IMR-90 (cell line): ENCODE measurements around the gene RFX2. TPM values are rescaled to one million over a fixed set of nuclear protein-coding genes. Genes with fewer than 3 reads are reported as not detected.

Experiments
- ATAC-seq: fragments of 200-7000 bp; cut with Tn5 transposase; 2 replicates; pipeline ENCODE4 v1.9.1; 2020; ENCODE audit warnings: low read depth, mild to moderate bottlenecking, moderate library complexity
- BruUV-seq: library from RNA; stranded (reverse); fragments of 400-500 nt; replicated peaks from 2 replicates; lab custom pipeline; 2021; lab: Mats Ljungman, UMichigan
- CTCF ChIA-PET: fragments of 300-600 bp; formaldehyde crosslinking; extraction: SDS; loops from one replicate; lab custom pipeline; 2021; ENCODE audit warnings: antibody characterized with exemption; lab: Yijun Ruan, JAX
- POLR2A ChIA-PET: fragments of 300-600 bp; sonication (Branson Sonifier 250); formaldehyde crosslinking; loops from one replicate; lab custom pipeline; 2022; ENCODE audit warnings: antibody characterized with exemption; ENCODE audit not compliant: unreplicated experiment; lab: Charles Lee
- DNase-seq: peaks from one replicate; pipeline ENCODE4 v3.0.0; 2013
- H2AFZ ChIP-seq: replicated peaks from 2 replicates; pipeline ENCODE3; 2013; ENCODE audit warnings: low read length, mild to moderate bottlenecking; ENCODE audit not compliant: poor library complexity
- H2AK5ac ChIP-seq: 2 replicates; pipeline ENCODE4 v1.6.1; 2013; ENCODE audit warnings: low read depth, low read length, inconsistent platforms
- H2AK9ac ChIP-seq: replicated peaks from 2 replicates; pipeline ENCODE3; 2013; ENCODE audit warnings: mild to moderate bottlenecking, low read depth, low read length, moderate library complexity; ENCODE audit not compliant: poor library complexity
- H2BK120ac ChIP-seq: 2 replicates; pipeline ENCODE4 v1.6.1; 2013; ENCODE audit warnings: low read depth, low read length, inconsistent platforms
- H2BK15ac ChIP-seq: 3 replicates; pipeline ENCODE4 v1.6.1; 2013; ENCODE audit warnings: low read depth, low read length, inconsistent platforms
- H2BK20ac ChIP-seq: 2 replicates; pipeline ENCODE4 v1.6.1; 2013; ENCODE audit warnings: low read depth, mild to moderate bottlenecking, inconsistent platforms, low read length, moderate library complexity
- H2BK5ac ChIP-seq: 2 replicates; pipeline ENCODE4 v1.6.1; 2013; ENCODE audit warnings: mild to moderate bottlenecking, low read depth, low read length, inconsistent platforms; ENCODE audit not compliant: poor library complexity, severe bottlenecking
- H3K14ac ChIP-seq: replicated peaks from 2 replicates; pipeline ENCODE4 v1.6.1; 2013; ENCODE audit warnings: low read depth, low read length, inconsistent platforms
- H3K18ac ChIP-seq: 2 replicates; pipeline ENCODE4 v1.6.1; 2013; ENCODE audit warnings: low read depth, low read length, control low read depth
- H3K23ac ChIP-seq: 2 replicates; pipeline ENCODE4 v1.6.1; 2013; ENCODE audit warnings: low read depth, low read length, inconsistent platforms
- H3K27ac ChIP-seq: 2 replicates; pipeline ENCODE4 v1.5.1; 2013; ENCODE audit warnings: mild to moderate bottlenecking, control low read depth, low read length; ENCODE audit not compliant: insufficient read depth
- H3K27me3 ChIP-seq: 2 replicates; pipeline ENCODE4 v1.6.1; 2013; ENCODE audit warnings: low read length; ENCODE audit not compliant: control insufficient read depth, insufficient read depth
- H3K36me3 ChIP-seq: 2 replicates; pipeline ENCODE4 v1.6.1; 2013; ENCODE audit warnings: low read length, mixed read lengths; ENCODE audit not compliant: control insufficient read depth, insufficient read depth
- H3K4ac ChIP-seq: 2 replicates; pipeline ENCODE4 v1.6.1; 2013; ENCODE audit warnings: low read depth, low read length, inconsistent platforms
- H3K4me1 ChIP-seq: 2 replicates; pipeline ENCODE4 v1.6.1; 2013; ENCODE audit warnings: low read length, mixed read lengths; ENCODE audit not compliant: control insufficient read depth, insufficient read depth
- H3K4me2 ChIP-seq: 2 replicates; pipeline ENCODE4 v1.6.1; 2013; ENCODE audit warnings: low read depth, mild to moderate bottlenecking, control low read depth, low read length, moderate library complexity
- H3K4me3 ChIP-seq: 2 replicates; pipeline ENCODE4 v1.5.1; 2013; ENCODE audit warnings: low read depth, mild to moderate bottlenecking, control low read depth, low read length, moderate library complexity; ENCODE audit not compliant: insufficient read depth
- H3K56ac ChIP-seq: 2 replicates; pipeline ENCODE4 v1.6.1; 2013; ENCODE audit warnings: low read length, inconsistent platforms; ENCODE audit not compliant: insufficient read depth; ENCODE audit errors: extremely low read depth
- H3K79me1 ChIP-seq, 2 experiments: 2 replicates each; pipeline ENCODE4 v1.6.1; 2013; ENCODE audit warnings: low read length in 2 of 2, inconsistent platforms in 1 of 2, low read depth in 1 of 2
- H3K9ac ChIP-seq: 2 replicates; pipeline ENCODE4 v1.6.1; 2013; ENCODE audit warnings: low read depth, low read length, control low read depth
- H3K9me1 ChIP-seq: 2 replicates; pipeline ENCODE4 v1.6.1; 2013; ENCODE audit warnings: low read length, inconsistent platforms; ENCODE audit not compliant: insufficient read depth
- H3K9me3 ChIP-seq: 2 replicates; pipeline ENCODE4 v1.6.1; 2013; ENCODE audit warnings: low read length; ENCODE audit not compliant: control insufficient read depth, insufficient read depth
- H4K20me1 ChIP-seq: 2 replicates; pipeline ENCODE4 v1.6.1; 2013; ENCODE audit warnings: low read length, inconsistent platforms; ENCODE audit not compliant: insufficient read depth
- H4K5ac ChIP-seq: 2 replicates; pipeline ENCODE4 v1.6.1; 2013; ENCODE audit warnings: mild to moderate bottlenecking, low read depth, low read length, control low read depth
- H4K8ac ChIP-seq, 2 experiments: 2 replicates each; pipeline ENCODE4 v1.6.1; 2013; ENCODE audit warnings: low read depth in 2 of 2, low read length in 2 of 2, control low read depth in 1 of 2, inconsistent platforms in 1 of 2
- H4K91ac ChIP-seq: 2 replicates; pipeline ENCODE4 v1.6.1; 2013; ENCODE audit warnings: low read depth, low read length, inconsistent platforms; ENCODE audit not compliant: insufficient read depth
- BHLHE40 ChIP-seq: fragments of 150-350 bp; IDR thresholded peaks from 2 replicates; pipeline ENCODE4 v1.6.1; 2016; ENCODE audit warnings: mild to moderate bottlenecking, low read depth, low read length
- ELK1 ChIP-seq: fragments of 150-350 bp; IDR thresholded peaks from 2 replicates; pipeline ENCODE4 v1.6.1; 2016; ENCODE audit warnings: low read depth, mild to moderate bottlenecking, low read length, moderate library complexity, borderline replicate concordance
- FOS ChIP-seq: fragments of 150-350 bp; IDR thresholded peaks from 2 replicates; pipeline ENCODE4 v1.6.1; 2016; ENCODE audit warnings: low read depth, low read length
- MAFK ChIP-seq: IDR thresholded peaks from 2 replicates; pipeline ENCODE4 v1.6.1; 2012; ENCODE audit warnings: low read depth, low read length, improper control_type of control experiment
- POLR2A ChIP-seq: IDR thresholded peaks from 2 replicates; pipeline ENCODE4 v1.6.1; 2012; ENCODE audit warnings: mild to moderate bottlenecking, low read depth, low read length
- RAD21 ChIP-seq: IDR thresholded peaks from 2 replicates; pipeline ENCODE4 v1.6.1; 2012; ENCODE audit warnings: low read length, improper control_type of control experiment
- RFX5 ChIP-seq: IDR thresholded peaks from 2 replicates; pipeline ENCODE4 v1.8.0; 2012; ENCODE audit warnings: low read depth, mild to moderate bottlenecking, low read length, moderate library complexity
- WGBS, 2 experiments: methylation state at CpG; one replicate each; pipeline versions ENCODE4 v1.1.5 to v1.1.7; 2013; ENCODE audit warnings: missing lambda C conversion rate in 2 of 2; ENCODE audit not compliant: insufficient read length in 1 of 2; ENCODE audit errors: extremely low coverage in 2 of 2; 5-methylcytosine and 5-hydroxymethylcytosine counted together
- dilution Hi-C: fragments of 300-500 bp; cut with HindIII; formaldehyde crosslinking; loops from one replicate; pipeline ENCODE4 v1.14.3; 2018; ENCODE audit warnings: low sequenced_read_pairs; ENCODE audit not compliant: unreplicated experiment
- in situ Hi-C: fragments of 300-500 bp; cut with MboI; formaldehyde crosslinking; loops from 3 replicates; pipeline ENCODE4 v1.14.3; 2019; ENCODE audit warnings: low sequenced_read_pairs, inconsistent platforms, mixed read lengths
- intact Hi-C: fragments of 100-400 bp; cut with micrococcal nuclease; formaldehyde crosslinking; loops from 2 replicates; pipeline ENCODE4 v1.10.0; 2022
- polyA plus RNA-seq, 3 experiments: library from polyadenylated mRNA; depleted of rRNA; stranded (reverse); fragments of >200 nt; gene quantifications; 2 replicates each; pipeline ENCODE4 v1.2.3, GENCODE V29; 2012; ENCODE audit warnings: low replicate concordance in 1 of 3
- total RNA-seq: library from RNA; depleted of rRNA; stranded (reverse); fragments of >200 nt; gene quantifications from 2 replicates; pipeline ENCODE4 v1.2.3, GENCODE V29; 2012
- TF ChIP-seq, protein P1 (sequence below): fragments of 150-350 bp; IDR thresholded peaks from 2 replicates; pipeline ENCODE4 v1.6.1; 2017; ENCODE audit warnings: mild to moderate bottlenecking, antibody characterized with exemption, low read length, low read depth

Gene RFX2
- total and polyA plus RNA-seq, 2 of the 4 experiments (the other 2 are of a cell fraction) = 2.2 to 4.9 TPM

GRCh38 chr19:6047256-6047655 lies 63.0 kb downstream of the RFX2 start:
- no peak overlapping the region for H4K91ac ChIP-seq
- TF ChIP-seq BHLHE40 (no peak), MAFK (no peak), FOS (no peak), RFX5 (no peak), RAD21 (no peak), POLR2A (no peak), ELK1 (no peak)
- TF ChIP-seq, protein P1, sequence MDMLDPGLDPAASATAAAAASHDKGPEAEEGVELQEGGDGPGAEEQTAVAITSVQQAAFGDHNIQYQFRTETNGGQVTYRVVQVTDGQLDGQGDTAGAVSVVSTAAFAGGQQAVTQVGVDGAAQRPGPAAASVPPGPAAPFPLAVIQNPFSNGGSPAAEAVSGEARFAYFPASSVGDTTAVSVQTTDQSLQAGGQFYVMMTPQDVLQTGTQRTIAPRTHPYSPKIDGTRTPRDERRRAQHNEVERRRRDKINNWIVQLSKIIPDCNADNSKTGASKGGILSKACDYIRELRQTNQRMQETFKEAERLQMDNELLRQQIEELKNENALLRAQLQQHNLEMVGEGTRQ = no peak
- H4K5ac ChIP-seq = no peak overlapping the region
- ChIA-PET POLR2A (no interaction called here), CTCF (interaction anchor here (0.7 to 2.8 kb wide), 7 partner anchors 9 to 257 kb away, joined by 3 to 34 read pairs (median 4); no protein-coding TSS in a partner anchor)
- H3K79me1 ChIP-seq = no peaks in the 10 kb centered on the region
- no peak overlapping the region for H3K4ac ChIP-seq
- H2AK9ac ChIP-seq = no peak overlapping the region
- H3K9me3 ChIP-seq = no peaks in the 10 kb centered on the region
- no peak overlapping the region for H3K56ac ChIP-seq
- no peaks in the 10 kb centered on the region for H3K27me3 ChIP-seq
- no peaks in the 10 kb centered on the region for H3K36me3 ChIP-seq
- intact Hi-C loops (loop anchor here (5.0 to 10.0 kb wide), 2 partner anchors 60 to 368 kb away; no protein-coding TSS in a partner anchor), in situ Hi-C loops (loop anchor here (10.0 kb wide), 1 partner anchor 258 kb away; no protein-coding TSS in a partner anchor), dilution Hi-C loops (no loop called here)
- no peak overlapping the region for H4K8ac ChIP-seq
- H4K20me1 ChIP-seq = no peaks in the 10 kb centered on the region
- no peak overlapping the region for H3K4me2 ChIP-seq
- H3K23ac ChIP-seq = no peak overlapping the region
- no peak overlapping the region for H2AFZ ChIP-seq
- DNase-seq (no peak), ATAC-seq (no peak)
- no peak overlapping the region for H2BK120ac ChIP-seq
- H3K9ac ChIP-seq = no peak overlapping the region
- no peak overlapping the region for H3K14ac ChIP-seq
- H2BK5ac ChIP-seq = no peak overlapping the region
- H3K27ac ChIP-seq = no peak overlapping the region
- BruUV-seq = no TSS peak
- no peak overlapping the region for H3K4me3 ChIP-seq
- no peaks in the 10 kb centered on the region for H3K9me1 ChIP-seq
- H2BK15ac ChIP-seq = no peak overlapping the region
- H3K4me1 ChIP-seq = no peaks in the 10 kb centered on the region
- WGBS, 2 experiments = no CpG with 5 or more reads among the region's 18 CpGs
- no peak overlapping the region for H2AK5ac ChIP-seq
- H3K18ac ChIP-seq = no peak overlapping the region
- H2BK20ac ChIP-seq = no peak overlapping the region
